Stimulated activated CD4-positive, alpha-beta T cell treated with anti-CD3 and anti-CD28 coated beads, Interleukin-4, amount 100 ng/mL, for 4 hours (primary cell): ENCODE data around the gene TCOF1.

Experiments
- DNase-seq, 2 experiments: peaks; one replicate each; pipeline ENCODE4 v3.0.0-alpha.2; 2020

Gene TCOF1

GRCh38 chr5:150323092-150323491 is 34.4 kb upstream of the TCOF1 start:
- DNase-seq: no peak

DNA sequence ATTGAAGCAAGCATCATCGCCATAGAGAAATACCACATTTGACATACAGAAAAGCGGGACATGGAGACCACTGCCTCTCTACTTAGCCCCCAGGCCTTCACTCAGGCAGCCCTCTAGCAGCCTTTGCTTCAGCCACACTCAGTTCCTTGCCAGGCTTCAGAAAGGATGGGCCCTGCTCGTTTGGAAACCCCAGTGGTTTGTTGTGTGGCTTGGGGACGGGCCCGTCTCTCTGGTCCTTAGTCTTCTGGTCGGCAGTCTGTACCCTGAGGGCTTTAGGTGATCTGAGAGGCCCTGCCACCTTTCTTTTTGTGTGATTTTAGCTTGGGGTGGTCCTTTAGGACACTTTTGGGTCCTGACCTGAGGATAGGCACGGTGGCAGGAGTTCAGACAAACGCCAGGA is 33.7 kb upstream of the TCOF1 start:
- DNase-seq: no peak

- DNase-seq: no peak
These were observed 32.1 kb upstream of the TCOF1 start for GRCh38 chr5:150325426-150325825.

- DNase-seq: no peak
These were observed 30.8 kb upstream of the TCOF1 start for GRCh38 chr5:150326707-150327106.

DNA sequence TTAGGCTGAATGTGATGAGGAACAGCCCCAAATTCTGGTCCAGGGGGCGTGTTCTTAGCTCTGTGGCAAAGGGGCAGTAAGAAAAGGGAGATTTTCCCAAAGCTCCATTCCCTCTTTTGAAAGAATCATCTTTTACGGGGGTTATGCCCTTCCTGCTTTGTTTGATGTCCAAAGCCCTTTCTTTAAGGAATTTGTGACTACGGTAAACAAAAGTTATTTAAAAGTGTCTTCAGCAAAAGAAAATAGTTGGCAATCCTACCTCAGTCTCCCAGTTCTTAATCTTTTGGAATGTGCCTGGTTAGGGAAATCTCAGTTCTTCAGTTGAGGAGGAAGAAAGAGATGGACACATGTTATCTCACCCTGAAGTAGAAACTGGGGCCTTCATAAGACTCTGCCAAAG is 30.4 kb upstream of the TCOF1 start:
- DNase-seq: no peak

GRCh38 chr5:150328515-150328914 is 29.0 kb upstream of the TCOF1 start:
- no peak for DNase-seq

- DNase-seq: no peak
These were observed 28.5 kb upstream of the TCOF1 start for GRCh38 chr5:150329038-150329437.

DNA sequence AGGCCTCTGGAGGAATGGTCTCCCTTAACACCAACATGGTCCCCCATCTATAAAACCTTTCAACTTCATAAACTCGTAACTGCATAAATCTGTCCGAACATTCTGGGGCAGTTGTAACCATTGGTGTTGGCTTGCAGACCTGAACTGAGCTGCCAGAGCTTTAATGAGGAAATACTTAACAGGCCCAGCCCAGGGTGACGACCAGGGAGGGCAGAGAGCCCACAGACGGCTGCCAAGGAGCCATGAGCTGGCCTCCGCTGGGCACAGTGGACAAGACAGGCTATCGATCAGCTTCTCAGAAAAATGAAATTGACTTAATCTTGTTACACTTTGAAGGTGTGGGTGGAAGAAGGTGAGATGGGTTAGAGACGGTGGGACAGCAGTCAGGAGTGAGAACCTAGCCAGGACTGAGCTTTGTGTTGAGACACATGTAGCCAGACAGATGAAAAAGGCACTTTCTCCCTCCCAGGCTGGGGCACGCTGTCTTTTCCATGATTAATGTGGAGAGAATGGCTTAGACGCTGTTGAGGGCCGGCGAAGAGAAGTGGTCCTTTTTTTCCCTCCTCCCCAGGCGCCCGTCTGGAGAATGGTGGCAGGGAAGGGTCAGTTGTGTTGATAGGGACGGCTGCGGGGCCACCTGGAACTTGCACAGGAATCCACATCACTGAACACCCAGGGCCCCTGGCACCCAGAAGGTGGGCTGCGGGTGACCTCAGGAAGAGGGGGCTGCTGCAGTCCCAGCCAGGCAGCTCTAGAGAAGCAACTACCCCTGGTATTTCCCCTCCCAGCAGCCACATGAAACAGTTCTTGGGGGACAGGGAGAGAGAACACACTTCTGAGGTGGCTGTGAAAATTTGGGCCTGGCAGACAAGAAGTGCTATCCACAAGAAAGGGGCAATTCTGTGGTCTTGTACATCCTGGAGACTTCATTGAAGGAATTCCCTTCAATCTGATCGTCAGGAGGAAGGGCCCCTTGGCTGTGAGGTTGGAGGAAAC is 27.3 kb upstream of the TCOF1 start:
- no peak for DNase-seq

DNA sequence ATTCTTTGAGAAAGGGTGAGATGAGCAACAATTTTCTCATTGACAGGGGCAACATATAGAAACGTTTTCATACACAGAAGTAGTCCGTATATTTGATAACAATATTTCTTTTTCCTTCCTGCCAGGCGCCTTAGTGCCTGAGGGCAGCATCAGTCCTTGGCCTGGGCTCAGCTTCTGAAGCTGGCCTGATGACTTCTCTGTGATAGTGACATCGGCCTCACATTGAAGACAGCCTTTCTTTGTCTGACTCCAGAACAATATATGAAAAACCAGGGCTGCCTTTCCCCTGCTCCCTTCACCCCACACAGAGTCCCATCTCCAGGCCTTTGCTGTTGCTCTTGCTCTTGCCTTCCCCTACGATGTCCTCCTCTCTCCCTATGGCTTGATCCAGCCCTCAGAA is 24.1 kb upstream of the TCOF1 start:
- DNase-seq: no peak

- no peak for DNase-seq
These were observed 21.7 kb upstream of the TCOF1 start for GRCh38 chr5:150335778-150336177.

GRCh38 chr5:150338546-150338945 is 19.0 kb upstream of the TCOF1 start:
- DNase-seq: no peak

DNA sequence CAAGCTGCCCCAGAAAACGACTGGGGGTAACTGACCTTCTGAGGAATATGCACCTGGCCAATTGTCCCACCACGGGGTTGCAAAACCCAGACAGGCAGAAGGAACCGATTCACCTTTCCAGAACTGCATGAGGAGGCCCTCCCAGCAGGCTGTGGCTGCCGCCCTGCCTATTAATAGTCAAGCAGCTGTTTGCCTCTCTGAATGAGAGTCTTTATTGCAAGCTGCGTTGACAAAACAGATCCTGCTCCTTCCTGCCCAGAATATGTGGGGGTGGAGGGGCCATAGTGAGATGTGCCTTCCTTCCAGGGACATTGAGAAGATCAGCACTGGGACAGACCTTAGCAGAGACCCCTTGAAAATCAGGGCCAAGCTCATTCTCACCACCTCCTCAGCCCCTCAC is 18.3 kb upstream of the TCOF1 start:
- DNase-seq: no peak

DNA sequence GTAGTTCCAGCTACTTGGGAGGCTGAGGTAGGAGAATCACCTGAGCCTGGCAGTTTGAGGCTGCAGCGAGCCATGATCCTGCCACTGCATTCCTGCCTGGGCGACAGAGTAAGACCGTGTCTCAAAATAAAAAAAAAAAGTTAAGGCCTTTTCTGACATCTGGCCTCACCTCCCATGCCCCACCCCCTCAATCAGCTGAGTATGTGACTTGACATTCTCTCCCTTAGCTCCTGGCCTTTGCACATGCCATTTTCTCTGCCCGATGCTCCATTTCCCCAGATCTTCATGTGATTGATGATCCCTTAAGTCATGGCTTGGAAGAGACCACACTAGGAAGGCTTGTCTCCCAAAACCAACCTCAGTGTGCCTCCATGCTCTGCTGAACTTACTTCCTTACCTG is 17.7 kb upstream of the TCOF1 start:
- no peak for DNase-seq

DNA sequence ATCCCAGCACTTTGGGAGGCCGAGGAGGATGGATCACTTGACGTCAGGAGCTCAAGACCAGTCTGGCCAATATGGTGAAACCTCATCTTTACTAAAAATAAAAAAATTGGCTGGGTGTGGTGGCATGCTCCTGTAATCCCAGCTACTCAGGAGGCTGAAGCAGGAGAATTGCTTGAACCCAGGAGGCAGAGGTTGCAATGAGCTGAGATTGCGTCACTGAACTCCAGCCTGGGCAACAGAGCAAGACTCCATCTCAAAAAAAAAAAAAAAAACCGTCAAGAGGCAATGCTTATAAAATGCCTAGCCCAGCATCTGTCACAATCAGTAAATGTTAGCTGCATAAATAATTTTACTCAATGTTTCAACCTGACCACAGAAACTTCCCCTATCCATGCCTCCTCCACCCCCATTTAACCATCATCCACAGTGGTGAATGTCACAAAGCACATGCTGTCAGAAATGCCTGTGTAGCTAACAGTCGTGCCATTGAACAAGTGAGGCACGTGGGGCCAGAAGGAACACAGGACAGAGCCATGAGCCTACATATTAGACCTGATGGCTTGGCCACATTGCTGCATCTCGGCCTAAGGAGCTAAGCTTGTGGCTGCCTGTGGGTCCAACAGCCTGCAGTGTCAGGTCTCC is 16.8 kb upstream of the TCOF1 start:
- DNase-seq: no peak

- DNase-seq: no peak
These were observed 16.2 kb upstream of the TCOF1 start for GRCh38 chr5:150341331-150341730.

DNA sequence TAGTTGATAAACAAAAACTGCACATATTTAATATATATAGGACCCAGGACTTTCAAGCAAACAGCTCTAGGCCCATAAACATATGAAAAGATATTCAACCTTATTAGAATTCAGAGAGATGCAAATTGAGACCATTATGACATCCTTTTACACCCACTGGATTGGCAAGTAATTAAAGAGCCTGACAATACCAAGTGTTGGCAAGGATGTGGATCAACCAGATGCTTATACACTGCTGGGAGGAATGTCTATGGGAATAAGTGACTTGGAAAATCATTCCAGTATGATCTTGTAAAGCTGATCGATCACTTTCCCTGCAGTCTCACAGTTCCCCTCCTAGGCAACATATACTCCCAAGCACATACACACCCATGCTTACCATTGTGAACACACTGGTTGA is 15.5 kb upstream of the TCOF1 start:
- DNase-seq: no peak

DNA sequence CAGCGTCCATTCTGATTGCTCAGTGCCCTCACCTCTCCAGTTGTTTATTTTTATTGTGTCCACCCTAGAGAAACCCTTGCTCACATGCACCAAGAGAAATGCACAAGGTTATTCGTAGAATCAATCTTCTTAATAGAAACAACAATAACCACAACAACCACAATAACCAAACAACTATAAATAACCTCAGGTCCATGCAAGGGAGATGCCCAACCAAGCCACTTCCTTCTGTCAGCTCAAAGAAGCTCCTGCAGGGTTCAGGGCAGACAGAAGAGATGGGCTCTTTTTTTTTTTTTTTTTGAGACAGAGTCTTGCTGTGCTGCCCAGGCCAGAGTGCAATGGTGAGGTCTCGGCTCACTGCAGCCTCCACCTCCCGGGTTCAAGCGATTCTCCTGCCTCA is 14.9 kb upstream of the TCOF1 start:
- DNase-seq: no peak

DNA sequence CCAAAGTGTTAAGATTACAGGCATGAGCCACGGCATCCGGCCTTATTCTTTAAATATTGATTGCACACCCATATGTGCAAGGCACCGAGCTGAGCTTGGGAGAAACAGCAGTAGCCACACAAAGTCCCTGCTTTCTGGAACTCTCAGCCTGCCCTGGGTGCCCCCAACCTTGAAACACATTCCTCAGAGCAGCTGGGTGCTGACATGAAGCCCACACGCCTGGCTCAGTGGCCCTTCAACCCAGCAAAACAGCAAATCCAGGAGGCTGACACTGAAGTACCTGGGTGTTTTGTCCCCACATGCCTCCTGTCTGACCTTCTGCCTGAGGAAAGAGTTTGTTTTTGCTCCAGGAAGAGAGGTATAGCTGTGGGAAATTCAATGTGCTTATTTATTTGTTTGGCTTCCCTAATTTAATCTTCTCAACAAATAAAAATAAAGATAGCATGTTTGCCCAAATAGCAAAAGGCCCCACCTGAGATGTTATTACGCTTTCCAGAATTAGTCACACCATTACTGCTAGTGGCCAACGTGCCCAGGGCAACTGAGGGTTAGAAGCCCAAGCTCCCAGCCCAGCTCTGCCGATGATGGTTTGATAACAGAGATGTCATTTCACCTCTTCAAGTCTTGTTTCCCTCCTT is 13.4 kb upstream of the TCOF1 start:
- no peak for DNase-seq

- no peak for DNase-seq
These were observed 11.8 kb upstream of the TCOF1 start for GRCh38 chr5:150345716-150346115.

DNA sequence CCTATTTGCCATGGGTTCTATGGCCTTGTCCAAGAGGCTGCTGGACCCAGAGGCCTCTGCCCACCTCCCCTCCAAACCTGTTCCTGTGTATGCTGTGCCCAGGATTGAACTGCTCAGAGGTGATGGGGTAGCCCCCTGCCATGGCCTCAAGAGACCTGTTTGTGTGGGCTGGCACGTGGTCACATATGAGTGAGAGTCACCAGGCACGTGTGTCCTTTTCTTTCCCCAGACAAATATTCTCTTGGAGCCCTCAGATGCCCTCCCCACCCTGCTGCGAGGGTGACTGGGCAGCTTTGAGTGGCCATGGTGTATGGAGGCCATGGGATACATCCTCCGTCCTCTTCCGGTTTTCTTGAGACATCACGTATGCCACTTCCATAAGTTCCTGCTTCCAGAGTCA is 10.9 kb upstream of the TCOF1 start:
- DNase-seq: no peak

DNA sequence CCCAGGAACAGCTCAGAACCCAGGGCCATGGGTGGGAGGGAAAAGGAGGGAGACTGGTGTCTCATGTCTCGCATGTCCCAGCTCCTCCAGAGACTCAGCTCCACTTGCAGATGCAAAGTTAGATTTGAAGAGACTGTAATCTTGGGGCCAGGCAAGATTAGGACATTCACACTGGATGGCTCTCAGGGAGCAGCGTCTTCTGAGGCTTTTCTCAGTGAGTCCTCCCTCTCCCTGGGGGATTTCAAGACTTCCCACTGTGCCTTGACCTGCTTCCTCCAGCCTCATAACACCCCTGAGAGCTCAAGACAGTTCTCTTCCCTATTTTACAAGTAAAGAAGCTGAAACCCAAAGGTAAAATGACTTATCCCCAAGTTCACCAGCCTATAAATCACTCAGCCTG is 10.5 kb upstream of the TCOF1 start:
- DNase-seq: no peak

DNA sequence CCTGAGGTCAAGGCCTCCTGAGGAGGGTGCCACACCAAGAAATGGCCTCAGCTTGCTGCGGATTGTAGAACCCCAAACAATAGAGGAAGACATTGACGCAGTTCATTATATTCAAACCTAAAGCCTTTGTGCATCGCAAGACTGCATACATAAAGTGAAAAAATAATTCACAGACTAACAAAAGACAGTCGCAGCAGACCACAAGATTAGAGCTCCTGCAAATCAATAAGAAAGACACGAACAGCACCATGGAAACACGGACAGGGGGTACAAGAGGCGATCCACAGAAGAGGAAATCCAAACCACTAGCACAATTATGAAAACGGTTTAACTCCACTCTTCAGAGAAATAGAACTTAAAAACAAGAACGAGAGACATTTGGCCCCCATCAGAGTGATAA is 10.0 kb upstream of the TCOF1 start:
- no peak for DNase-seq

GRCh38 chr5:150349681-150350275 is 7.7 kb upstream of the TCOF1 start:
- no peak for DNase-seq
